ENCODE data around the gene ZNF682. TPM values are rescaled to one million over a fixed set of nuclear protein-coding genes. Genes with fewer than 3 reads are reported as not detected.
"Not testable (repeated sequence)": the region's sequence is repeated elsewhere in the genome, so short reads cannot be mapped to it uniquely, and the experiment has no call there.

The ZNF682 gene
- total RNA-seq, 2 experiments from 2014 or later: 13.1 to 16.9 TPM

DNA sequence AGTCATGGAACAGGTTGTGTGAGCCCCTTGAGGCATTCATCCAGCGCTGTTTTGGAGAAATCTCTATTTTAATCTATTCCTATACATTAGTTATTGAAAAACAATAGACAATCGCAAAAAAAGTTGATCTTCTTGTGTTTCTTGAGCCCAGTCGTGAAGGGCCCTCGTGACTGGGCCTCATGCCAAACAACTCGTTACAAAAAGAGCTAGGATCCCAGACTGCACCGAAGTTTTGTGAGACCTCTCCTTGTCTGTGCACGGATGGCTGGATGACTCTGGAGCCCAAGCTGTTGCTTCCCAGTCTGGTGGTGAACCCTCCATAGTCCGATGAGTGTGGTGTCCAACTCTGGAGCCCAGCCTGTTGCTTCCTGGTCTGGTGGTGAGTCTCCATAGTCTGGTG lies 81.5 kb downstream of the ZNF682 start:
- H3K36me3 Mint-ChIP-seq; H3K4me1 Mint-ChIP-seq; DNase-seq; POLR2A ChIA-PET; ATAC-seq (ENCODE audit: low read depth); H3K27me3 Mint-ChIP-seq; H3K4me3 Mint-ChIP-seq; H3K27ac Mint-ChIP-seq: not testable (repeated sequence)
- peaks cover 16% of the 10 kb centered on the region for H3K9me3 Mint-ChIP-seq

DNA sequence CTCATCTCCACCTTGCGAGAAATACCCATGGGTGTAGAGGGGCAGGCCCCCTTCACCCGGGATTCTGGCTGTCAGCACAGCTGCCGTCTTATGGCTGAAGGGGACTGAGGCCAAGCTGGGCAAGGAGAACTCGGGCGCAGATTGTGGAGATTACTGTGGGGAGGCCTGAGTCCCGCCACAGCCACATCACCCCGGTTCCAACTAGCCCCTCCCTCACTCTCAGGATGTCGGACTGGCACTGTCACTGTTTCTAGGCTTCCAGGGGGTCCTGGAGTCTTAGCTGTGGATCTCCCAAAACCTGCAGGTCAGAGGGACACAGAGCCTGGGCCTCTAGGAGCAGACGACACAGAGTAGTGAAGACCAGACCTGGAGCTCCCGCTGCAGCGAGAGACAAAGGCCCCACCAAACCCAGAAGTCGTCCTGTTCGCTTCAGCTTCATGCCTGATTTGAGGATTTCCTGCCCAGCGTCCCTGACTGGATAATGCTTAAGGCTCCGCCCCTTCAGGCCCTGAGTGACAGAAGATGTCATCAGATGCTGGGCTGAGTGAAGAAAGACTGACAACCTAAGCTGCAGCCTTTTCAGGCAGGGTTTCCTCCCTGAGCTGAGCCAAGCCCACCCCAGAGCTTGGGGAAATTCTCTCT lies 82.8 kb downstream of the ZNF682 start:
- Mint-ChIP-seq H3K27me3 (no peaks in the 10 kb centered on the region), H3K27ac (no peak overlapping the region), H3K4me1 (peaks cover 1% of the 10 kb centered on the region), H3K36me3 (peaks cover 2% of the 10 kb centered on the region), H3K9me3 (peaks cover 16% of the 10 kb centered on the region), H3K4me3 (no peak overlapping the region)
- POLR2A ChIA-PET: no interaction called here
- ATAC-seq (ENCODE audit: low read depth) (no peak), DNase-seq (no peak)

DNA sequence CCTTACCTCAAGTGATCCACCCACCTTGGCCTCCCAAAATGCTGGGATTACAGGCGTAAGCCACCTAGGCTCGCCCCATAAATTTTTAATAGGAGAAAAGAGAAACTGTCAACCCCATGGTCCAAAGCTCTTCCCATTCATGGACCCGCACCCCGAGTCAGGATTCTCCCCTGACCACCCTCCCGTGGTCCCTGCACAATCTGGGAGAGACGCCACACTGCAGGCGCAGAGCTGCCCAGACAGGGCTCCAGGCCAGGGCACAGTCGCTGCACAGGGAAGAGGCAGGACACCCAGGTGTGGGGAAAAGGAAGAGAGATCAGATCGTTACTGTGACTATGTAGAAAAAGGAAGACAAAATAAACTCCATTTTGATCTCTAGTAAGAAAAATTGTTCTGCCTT lies 84.1 kb downstream of the ZNF682 start:
- peaks cover 1% of the 10 kb centered on the region for H3K4me1 Mint-ChIP-seq
- DNase-seq: no peak
- ATAC-seq (ENCODE audit: low read depth): no peak
- H3K4me3 Mint-ChIP-seq: no peak overlapping the region
- H3K27ac Mint-ChIP-seq: no peak overlapping the region
- peaks cover 2% of the 10 kb centered on the region for H3K36me3 Mint-ChIP-seq
- POLR2A ChIA-PET: no interaction called here
- peaks cover 16% of the 10 kb centered on the region for H3K9me3 Mint-ChIP-seq
- H3K27me3 Mint-ChIP-seq: no peaks in the 10 kb centered on the region

Other genes with a start within 250 kb of the ZNF682 start
- 10 to 100 TPM; 39.4 to 41.5 TPM for gene ZNF506, start 217.8 kb downstream of the ZNF682 start, total RNA-seq
- gene ZNF253, start 173.6 kb downstream of the ZNF682 start, total RNA-seq: 10 to 100 TPM; 25.6 to 32.4 TPM
- gene ZNF93, start 138.6 kb downstream of the ZNF682 start, total RNA-seq: 10 to 100 TPM; 20.3 to 22.2 TPM
- gene ZNF90, start 38.5 kb upstream of the ZNF682 start, total RNA-seq: 10 to 100 TPM; 19.8 to 21.0 TPM
- gene ZNF486, start 127.7 kb upstream of the ZNF682 start, total RNA-seq: 10 to 100 TPM; 15.5 to 16.1 TPM

All from activated naive CD8-positive, alpha-beta T cell treated with anti-CD3 and anti-CD28 coated beads, Interleukin-2, amount 10 ng/mL, durations not matched to agents 7 days and 5 days (primary cell).